HG03039 (cell line): ENCODE data around the gene LIPC.

Experiments used
- ATAC-seq: cut with Tn5 transposase; IDR thresholded peaks from one replicate; pipeline ENCODE4 v1.9.1; 2021; ENCODE audit warnings: mild to moderate bottlenecking, moderate library complexity; ENCODE audit not compliant: unreplicated experiment

LIPC gene

DNA sequence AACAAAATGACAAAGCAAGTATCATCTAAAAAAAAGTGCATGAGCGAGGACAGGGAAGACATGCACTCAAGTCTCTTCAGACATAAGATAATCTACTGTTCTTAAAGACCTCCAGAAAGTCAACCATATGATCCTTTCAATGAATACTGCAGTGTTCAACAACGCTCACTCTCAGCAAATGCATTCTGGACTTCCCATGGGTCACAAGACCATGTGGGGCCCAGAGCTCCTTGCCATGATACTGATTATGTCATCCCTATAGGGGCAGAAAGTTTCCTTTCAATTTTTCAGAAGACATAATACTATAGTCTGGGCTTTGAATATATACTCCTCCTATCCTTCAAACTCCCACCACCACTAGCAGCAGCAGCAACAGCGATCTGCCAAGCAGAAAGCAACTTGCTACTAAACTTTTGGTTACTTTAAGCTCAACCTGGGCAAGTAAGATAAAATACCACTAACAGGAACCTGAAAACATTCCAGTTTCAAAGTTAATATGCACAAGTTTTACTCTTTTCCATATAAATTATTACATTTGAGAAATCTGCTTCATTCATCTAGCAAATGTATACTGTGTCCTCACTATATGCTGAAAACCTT lies 174.2 kb downstream of the LIPC start:
- no peak for ATAC-seq

DNA sequence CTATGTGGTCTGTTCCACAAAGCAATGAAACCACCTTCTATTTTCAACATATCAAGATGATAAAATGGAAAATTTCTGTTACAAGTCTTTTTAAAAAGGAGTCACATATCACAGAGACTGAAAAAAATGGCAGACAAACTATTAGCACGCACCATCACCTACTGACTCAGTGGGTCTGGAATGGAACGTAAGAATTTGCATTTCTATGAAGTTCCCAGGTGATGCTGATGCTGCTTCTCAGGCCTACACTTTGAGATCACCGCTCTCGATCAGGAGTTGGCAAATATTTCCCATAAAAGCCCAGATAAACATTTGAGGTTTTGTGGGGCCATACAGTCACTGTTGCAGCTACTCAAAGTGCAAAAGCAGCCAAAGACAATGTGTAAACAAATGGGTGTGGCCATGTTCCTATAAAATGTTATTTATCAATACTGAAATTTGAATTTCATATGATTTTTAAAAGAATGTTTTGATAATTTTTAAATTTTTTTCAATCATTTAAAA lies 174.8 kb downstream of the LIPC start:
- ATAC-seq, result no peak

DNA sequence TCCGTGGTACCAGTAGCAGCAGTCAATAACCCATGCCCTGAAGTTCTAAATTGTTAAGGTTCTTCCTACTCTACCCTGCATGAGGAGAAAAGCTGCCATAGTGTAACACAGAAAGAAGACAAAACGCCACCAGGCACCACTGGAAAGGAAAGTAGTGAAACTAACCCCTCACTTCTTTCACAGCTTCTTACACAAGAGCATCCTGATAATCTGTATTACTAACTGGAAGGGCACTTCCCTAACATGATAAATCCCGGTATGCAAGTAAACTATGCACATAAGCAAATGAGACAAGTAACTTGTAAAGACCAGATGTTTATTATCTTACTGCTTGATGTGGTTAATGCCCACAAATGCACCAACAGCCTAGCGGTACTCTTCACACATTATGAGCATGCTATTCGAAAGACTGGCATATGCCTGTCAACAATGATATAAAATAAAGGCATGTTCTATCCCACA lies 176.4 kb downstream of the LIPC start:
- ATAC-seq, result no peak

DNA sequence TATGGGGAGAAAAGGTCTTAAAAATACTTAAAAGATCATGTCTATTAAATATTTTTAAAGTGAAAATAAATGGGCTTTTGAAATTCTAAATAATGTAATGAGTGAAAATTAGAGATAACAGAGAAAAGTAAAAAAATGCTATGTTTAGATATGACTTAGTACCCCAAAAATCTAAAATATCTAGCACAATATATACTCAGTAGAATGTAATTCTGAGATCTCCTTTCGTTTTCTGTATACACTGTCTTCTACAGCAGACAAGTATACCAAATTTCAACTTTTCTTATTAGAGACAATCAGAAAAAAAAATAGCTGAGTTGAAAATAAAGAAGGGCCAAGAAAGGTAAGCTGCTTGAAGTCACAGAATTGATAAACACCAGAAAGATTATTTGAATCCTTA lies 176.9 kb downstream of the LIPC start:
- no peak for ATAC-seq

DNA sequence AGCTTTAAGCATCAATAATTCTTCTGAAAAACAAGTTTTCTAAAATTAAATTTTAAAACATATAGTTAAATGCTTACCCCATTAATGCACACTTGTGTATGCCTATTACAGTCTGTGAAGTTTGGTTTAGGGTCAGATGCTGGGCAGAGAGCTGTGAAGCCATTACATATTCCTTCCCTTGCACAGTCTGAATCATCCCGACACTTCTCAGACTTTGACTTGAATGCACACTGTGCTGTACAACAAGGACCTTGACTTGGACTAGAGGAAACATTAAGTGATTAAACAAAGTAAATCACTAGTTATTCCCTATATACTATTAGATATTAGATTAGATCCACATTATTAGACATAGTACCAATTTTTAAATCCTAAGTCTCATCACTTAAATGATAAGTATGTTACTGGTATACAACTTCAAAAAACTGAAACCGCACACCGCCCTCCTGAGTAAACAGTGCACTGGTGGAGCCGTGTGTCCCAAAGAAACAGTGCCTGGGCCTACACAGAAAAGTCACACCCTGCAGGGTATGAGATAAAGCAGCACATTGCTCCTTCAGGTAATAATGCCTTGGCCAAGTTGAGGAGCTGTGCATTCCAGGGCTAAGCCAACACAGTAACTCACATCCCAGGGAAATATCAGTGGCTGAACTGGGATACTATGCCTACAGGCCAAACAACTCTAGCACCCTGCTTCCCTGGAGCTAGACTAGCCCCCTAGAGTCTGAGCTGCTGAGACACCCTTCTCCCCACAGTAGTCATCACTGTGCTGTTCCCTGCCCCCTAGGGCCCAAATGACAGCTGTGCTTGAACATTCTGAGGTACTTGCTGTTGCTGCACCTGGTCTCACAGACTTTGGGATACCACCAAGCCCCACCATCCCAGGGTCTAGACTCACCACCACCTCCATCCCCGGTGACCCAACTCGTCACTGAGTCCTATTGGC lies 180.2 kb downstream of the LIPC start:
- no peak for ATAC-seq

DNA sequence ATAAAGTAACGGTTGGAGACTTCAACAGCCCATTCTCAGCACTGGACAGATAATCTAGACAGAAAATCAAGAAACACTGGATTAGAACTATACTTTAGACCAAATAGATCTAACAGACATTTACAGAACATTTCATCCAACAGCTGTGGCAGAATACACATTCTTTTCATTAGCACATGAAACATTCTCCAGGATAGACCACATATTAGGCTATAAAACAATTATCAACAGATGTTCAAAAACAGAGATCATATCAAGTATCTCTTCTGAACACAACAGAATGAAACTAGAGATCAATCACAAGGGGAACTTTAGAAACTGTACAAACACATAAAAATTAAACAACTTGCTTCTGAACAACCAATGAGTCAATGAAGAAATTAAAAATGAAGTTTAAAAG lies 184.4 kb downstream of the LIPC start:
- no peak for ATAC-seq
